GM10847 (cell line): ENCODE results near the gene CXXC4.

Experiments used
- POLR2A ChIP-seq: IDR thresholded peaks from 2 replicates; pipeline ENCODE4 v1.6.1; 2011; ENCODE audit not compliant: insufficient read length; ENCODE audit errors: extremely low read depth

Gene CXXC4

GRCh38 chr4:104493081-104493831 lies 1.4 kb downstream of the CXXC4 start:
- TF ChIP-seq POLR2A, result no peak

GRCh38 chr4:104492183-104492771 lies 2.4 kb downstream of the CXXC4 start:
- TF ChIP-seq POLR2A, result no peak

GRCh38 chr4:104491481-104492182 lies 3.1 kb downstream of the CXXC4 start:
- TF ChIP-seq POLR2A, result peak; percentile 15

DNA sequence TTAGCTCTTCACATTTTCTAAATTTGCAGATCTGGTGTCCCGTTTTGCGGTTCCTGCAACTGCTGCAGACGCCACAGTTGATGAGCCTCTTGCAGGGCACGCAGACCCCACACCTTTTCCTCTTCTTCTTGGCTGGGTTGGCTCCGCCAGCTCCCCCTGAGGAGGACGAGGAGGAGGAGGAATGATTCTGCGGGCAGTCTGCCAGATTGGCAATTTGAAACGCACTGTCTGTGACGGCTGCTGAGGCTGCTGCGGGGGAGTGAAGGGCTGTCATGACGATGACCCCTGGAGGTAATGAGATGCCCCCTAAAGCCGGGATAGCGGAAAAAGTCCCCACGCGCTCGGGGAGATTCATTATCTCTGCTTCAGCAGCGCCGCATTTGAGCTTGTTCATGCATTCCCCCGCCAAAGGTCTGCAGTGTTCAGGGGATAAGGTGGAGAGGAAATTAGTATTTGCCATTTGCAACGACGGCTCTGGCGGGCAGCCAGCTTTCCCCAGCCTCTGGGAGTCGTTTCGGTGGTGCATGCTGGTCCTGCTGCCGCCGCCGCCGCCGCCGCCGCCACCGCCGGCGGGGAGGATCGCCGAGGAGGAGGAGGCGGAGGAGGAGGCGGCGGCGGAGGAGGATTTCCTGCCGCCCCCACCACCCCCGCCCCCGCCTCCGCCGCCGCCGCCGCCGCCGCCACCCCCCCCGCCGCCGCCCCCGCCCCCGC lies 3.8 kb downstream of the CXXC4 start:
- no peak for TF ChIP-seq POLR2A

DNA sequence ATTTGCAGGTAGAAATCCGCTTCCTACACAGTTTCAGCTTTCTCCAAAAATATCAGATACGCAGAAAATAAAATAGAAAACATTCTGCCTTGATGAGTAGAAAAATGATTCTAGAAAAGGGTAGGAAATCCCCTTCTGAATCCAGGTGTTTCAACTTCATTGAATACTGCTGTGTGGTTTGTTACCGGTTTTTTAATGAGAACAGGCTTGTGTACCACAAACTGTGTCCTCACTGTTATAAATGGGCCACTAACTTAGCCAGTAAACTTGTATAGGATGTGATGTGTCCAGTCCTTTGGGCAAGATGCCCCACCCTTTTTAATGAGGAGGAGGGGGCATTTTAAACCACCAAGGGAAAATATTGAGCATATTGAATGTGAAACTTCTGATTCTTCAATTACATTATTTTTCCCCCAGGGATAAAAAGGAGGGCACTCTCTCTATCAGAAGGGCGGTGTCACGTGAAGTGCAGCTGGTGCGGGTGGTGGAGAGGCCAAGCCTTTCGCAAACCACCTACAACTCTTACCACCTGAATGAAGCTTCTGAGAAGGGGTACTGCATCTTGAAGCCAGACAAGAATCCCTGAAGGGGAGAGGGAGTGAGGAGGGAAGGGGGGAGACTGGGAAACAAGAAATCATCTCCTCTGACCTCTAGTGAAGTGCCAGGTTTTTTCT lies 4.5 kb downstream of the CXXC4 start:
- no peak for TF ChIP-seq POLR2A

DNA sequence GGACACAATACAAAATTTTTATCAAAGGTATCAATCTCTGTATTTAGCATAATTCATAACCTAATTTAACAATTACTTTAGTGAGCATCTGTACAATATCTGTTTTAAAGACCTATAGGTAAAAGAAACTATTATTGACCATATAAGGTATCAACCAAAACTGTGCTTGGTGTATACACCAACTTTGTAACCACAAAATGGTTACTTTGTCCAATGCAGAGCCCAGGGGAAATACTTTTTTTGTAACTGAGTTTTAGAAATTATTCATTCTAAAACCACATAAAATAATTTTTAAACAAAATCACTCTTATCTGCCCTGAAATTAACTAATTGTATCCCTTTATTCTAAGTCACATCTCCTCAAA lies 5.0 kb downstream of the CXXC4 start:
- no peak for TF ChIP-seq POLR2A

GRCh38 chr4:104488151-104488550 lies 6.5 kb downstream of the CXXC4 start:
- TF ChIP-seq POLR2A, result no peak

DNA sequence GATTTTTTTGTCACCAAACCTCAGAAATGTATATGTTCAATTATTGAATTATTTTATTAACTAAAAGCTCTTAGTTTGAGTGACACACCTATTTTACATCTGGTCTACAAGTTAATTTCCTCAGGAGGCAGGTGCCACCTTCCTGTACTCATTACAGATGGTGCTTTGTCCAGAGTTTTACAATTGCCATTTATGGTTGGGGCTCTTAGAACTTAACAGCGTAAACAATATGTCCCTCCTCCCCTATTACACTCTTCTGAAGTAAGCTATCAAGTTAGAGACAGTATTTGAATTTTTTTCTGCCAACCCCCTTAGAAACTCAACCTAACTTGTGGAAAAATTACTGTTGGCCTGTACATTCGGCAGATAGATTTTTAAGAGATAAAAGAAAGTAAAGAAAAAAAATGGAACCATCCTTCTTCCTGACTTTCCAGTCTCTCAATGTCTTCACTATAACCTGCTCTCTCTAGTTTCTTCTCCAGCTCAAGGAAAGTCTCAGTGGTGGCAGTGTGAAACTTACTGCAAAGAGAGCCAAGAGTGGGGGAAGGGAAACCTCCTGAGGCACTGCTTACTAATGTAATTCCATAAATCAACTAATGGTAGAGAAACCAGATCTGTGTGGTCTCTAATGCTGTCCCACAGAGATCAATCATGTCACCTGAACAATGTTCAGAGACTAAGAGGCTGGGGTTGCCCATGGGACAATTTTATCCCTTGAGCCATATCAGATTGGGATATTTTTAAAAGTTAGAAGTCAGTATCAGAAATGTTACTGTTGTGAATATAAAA lies 7.8 kb downstream of the CXXC4 start:
- TF ChIP-seq POLR2A, result no peak

GRCh38 chr4:104475652-104476051 lies 19.0 kb downstream of the CXXC4 start:
- no peak for TF ChIP-seq POLR2A

DNA sequence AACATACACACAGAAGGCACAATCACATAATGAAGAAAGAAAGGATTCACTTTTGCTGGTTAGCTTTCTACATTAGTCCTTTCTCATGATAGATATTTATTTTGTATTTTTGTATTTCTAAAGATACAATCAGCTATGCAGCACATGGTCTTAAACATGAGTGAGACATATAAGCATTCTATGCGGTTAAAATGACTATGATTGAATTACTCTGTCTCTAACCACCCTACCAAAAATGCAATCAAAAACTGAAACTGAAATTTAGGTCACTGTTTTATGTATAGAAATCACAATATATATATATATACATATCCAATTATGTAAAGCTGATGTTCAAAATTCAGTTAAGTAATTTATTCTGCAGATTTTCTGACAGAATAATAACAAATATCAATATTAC lies 21.9 kb downstream of the CXXC4 start:
- no peak for TF ChIP-seq POLR2A

- no peak for TF ChIP-seq POLR2A
Measured at GRCh38 chr4:104470770-104471169, 23.9 kb downstream of the CXXC4 start.

GRCh38 chr4:104469794-104470193 lies 24.9 kb downstream of the CXXC4 start:
- no peak for TF ChIP-seq POLR2A

DNA sequence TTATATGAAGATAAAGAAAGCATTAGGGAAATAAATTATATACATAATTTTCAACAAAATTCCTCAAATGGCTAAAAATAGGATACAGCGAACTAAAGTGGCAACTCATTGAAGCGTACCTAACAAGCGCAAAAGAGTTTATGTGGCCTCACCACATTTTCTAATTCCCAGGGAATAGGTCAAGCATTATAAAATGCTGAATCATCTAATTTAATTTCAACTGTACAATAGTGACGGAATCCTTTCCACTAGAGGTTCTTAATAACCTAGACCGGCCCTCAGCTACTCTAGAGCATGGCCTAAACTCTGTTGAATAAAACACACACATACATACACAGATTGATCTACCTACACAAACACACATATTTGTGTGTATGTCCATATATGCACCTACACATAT lies 29.1 kb downstream of the CXXC4 start:
- no peak for TF ChIP-seq POLR2A

DNA sequence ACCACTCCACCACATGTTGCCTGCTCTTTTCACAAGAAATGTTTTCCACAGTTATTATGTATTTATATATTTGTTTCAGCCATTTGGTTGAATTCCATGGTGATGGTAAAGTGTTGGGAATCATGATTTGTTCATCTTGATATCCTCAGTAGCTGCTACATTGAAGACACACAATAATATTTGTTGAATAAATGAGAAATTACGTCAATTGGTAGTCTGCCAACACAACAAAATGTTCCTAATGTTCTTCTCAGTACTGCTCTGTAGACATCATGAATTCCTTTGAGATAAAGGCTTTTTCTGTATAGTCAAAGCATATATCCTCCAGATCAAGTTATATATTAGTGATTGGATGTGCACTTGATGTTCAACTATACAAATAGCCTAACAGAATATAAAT lies 29.5 kb downstream of the CXXC4 start:
- no peak for TF ChIP-seq POLR2A
